ENCODE results near the gene SPIN2B. TPM values are rescaled to one million over a fixed set of nuclear protein-coding genes. Genes with fewer than 3 reads are reported as not detected.
A peak's percentile ranks its signal among the peaks of the same experiment; 100 is the strongest.
"Not testable (repeated sequence)": the region's sequence is repeated elsewhere in the genome, so short reads cannot be mapped to it uniquely, and the experiment has no call there.

Gene SPIN2B
- total and polyA plus RNA-seq, 2 of the 13 experiments (the other 11 are each of a cell fraction or from before 2014, with no cell fraction given) = 7.9 to 10.4 TPM

DNA sequence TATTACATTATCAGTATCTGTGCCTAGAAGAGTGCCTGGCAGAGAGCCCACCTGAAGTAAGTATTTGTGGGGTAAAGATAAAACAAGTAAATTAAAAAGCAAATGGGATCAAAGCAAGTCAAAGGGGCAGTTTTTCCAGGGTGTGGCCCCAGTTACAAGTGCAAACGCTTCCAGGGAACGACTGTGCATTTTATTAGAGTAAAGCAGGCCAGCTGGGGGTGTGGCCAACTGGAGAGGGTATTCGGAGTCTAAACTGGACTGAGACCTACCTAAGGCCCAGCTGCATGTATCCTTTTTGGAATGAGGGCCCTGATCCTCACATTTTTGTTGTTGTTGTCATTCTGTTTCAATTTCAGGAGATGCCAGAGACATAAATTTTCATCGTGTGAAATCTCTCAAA lies 3.8 kb downstream of the SPIN2B start:
- ATAC-seq; DNase-seq (ENCODE audit: low spot score); H3K9me3 ChIP-seq (ENCODE audit: low read length); H3K27me3 ChIP-seq (ENCODE audit: control insufficient read depth in 1 of 2, insufficient read depth in 2 of 2, low read length in 2 of 2); H3K9ac ChIP-seq (ENCODE audit: insufficient read depth, low read depth, low read length); H3K4me2 ChIP-seq (ENCODE audit: low read depth, low read length); H2AFZ ChIP-seq (ENCODE audit: low read length); BruUV-seq (replicated peaks); H3K4me1 ChIP-seq (ENCODE audit: insufficient read depth, low read length); in situ Hi-C loops (cut with HindIII; ENCODE audit: extremely low pct_ligation_motif_present, low pct_unique_long_range_greater_than_20kb); intact Hi-C loops (cut with micrococcal nuclease; ENCODE audit: unreplicated experiment); CTCF ChIA-PET (ENCODE audit: low intra/inter-chr PET ratio, low total read pairs); POLR2A ChIA-PET; H3K4me3 ChIP-seq (replicated peaks in 1 of 3; ENCODE audit: insufficient read depth in 1 of 3, low read depth in 2 of 3, low read length in 3 of 3); H3K36me3 ChIP-seq (replicated peaks in 1 of 2; ENCODE audit: control insufficient read depth in 1 of 2, insufficient read depth in 2 of 2, low read length in 2 of 2); H3K79me2 ChIP-seq (ENCODE audit: insufficient read depth, low read length); H4K20me1 ChIP-seq (ENCODE audit: insufficient read depth, low read length); H3K27ac ChIP-seq (ENCODE audit: extremely low read length, insufficient read depth, low read length): not testable (repeated sequence)
- peak; percentile 51 for FAIRE-seq
- WGBS (ENCODE audit: low lambda C conversion rate) = 53% methylated on average over 3 of the region's 4 CpGs

- ChIA-PET CTCF (ENCODE audit: low intra/inter-chr PET ratio, low total read pairs) (no interaction called here), POLR2A (no interaction called here)
- FAIRE-seq (no peak), ATAC-seq (no peak), DNase-seq (ENCODE audit: low spot score) (no peak)
- in situ Hi-C loops (cut with HindIII; ENCODE audit: extremely low pct_ligation_motif_present, low pct_unique_long_range_greater_than_20kb) = no loop called here
- H3K27me3 ChIP-seq (ENCODE audit: control insufficient read depth in 1 of 2, insufficient read depth in 2 of 2, low read length in 2 of 2) = no peaks in the 10 kb centered on the region; a peak in 1 of 5 replicates
- 80% methylated on average over 1 of the region's 2 CpGs for WGBS (ENCODE audit: low lambda C conversion rate)
- H3K27ac ChIP-seq (ENCODE audit: extremely low read length, insufficient read depth, low read length) = no peak overlapping the region
- intact Hi-C loops (cut with micrococcal nuclease; ENCODE audit: unreplicated experiment) = no loop called here
- no peaks in the 10 kb centered on the region for H4K20me1 ChIP-seq (ENCODE audit: insufficient read depth, low read length)
- H3K4me1 ChIP-seq (ENCODE audit: insufficient read depth, low read length) = no peaks in the 10 kb centered on the region
- no peak overlapping the region for H3K4me3 ChIP-seq (replicated peaks in 1 of 3; ENCODE audit: insufficient read depth in 1 of 3, low read depth in 2 of 3, low read length in 3 of 3)
- H3K9ac ChIP-seq (ENCODE audit: insufficient read depth, low read depth, low read length) = no peak overlapping the region
- no peak overlapping the region for H2AFZ ChIP-seq (ENCODE audit: low read length)
- no TSS peak for BruUV-seq (replicated peaks)
- H3K79me2 ChIP-seq (ENCODE audit: insufficient read depth, low read length) = no peaks in the 10 kb centered on the region
- H3K36me3 ChIP-seq (replicated peaks in 1 of 2; ENCODE audit: control insufficient read depth in 1 of 2, insufficient read depth in 2 of 2, low read length in 2 of 2) = 0 out of 5 replicates have a peak, but pooled peaks cover 0 to 3% of the 10 kb centered on the region in 2 experiments
- H3K9me3 ChIP-seq (ENCODE audit: low read length) = no peaks in the 10 kb centered on the region
- no peak overlapping the region for H3K4me2 ChIP-seq (ENCODE audit: low read depth, low read length)
- TF ChIP-seq ZNF264 (CRISPR knock-in tag; IDR thresholded peaks at IDR 0.05) = no peak
- TF ChIP-seq, protein P1, sequence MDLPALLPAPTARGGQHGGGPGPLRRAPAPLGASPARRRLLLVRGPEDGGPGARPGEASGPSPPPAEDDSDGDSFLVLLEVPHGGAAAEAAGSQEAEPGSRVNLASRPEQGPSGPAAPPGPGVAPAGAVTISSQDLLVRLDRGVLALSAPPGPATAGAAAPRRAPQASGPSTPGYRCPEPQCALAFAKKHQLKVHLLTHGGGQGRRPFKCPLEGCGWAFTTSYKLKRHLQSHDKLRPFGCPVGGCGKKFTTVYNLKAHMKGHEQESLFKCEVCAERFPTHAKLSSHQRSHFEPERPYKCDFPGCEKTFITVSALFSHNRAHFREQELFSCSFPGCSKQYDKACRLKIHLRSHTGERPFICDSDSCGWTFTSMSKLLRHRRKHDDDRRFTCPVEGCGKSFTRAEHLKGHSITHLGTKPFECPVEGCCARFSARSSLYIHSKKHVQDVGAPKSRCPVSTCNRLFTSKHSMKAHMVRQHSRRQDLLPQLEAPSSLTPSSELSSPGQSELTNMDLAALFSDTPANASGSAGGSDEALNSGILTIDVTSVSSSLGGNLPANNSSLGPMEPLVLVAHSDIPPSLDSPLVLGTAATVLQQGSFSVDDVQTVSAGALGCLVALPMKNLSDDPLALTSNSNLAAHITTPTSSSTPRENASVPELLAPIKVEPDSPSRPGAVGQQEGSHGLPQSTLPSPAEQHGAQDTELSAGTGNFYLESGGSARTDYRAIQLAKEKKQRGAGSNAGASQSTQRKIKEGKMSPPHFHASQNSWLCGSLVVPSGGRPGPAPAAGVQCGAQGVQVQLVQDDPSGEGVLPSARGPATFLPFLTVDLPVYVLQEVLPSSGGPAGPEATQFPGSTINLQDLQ (CRISPR knock-in tag; IDR thresholded peaks at IDR 0.05) = no peak
- no peak for TF ChIP-seq SNAPC4 (CRISPR knock-in tag; IDR thresholded peaks at IDR 0.05)
- TF ChIP-seq FOSL1 (CRISPR knock-in tag; IDR thresholded peaks at IDR 0.05; ENCODE audit: borderline replicate concordance) = no peak
- no peak for TF ChIP-seq ZFAT (CRISPR knock-in tag; conservative IDR thresholded peaks at IDR 0.05)
- no peak for TF ChIP-seq DRAP1 (CRISPR knock-in tag; IDR thresholded peaks at IDR 0.05)
- TF ChIP-seq, protein P2, sequence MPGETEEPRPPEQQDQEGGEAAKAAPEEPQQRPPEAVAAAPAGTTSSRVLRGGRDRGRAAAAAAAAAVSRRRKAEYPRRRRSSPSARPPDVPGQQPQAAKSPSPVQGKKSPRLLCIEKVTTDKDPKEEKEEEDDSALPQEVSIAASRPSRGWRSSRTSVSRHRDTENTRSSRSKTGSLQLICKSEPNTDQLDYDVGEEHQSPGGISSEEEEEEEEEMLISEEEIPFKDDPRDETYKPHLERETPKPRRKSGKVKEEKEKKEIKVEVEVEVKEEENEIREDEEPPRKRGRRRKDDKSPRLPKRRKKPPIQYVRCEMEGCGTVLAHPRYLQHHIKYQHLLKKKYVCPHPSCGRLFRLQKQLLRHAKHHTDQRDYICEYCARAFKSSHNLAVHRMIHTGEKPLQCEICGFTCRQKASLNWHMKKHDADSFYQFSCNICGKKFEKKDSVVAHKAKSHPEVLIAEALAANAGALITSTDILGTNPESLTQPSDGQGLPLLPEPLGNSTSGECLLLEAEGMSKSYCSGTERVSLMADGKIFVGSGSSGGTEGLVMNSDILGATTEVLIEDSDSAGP (CRISPR knock-in tag; IDR thresholded peaks at IDR 0.05; ENCODE audit: borderline replicate concordance) = no peak
- no peak for TF ChIP-seq ELF1 (CRISPR knock-in tag; IDR thresholded peaks at IDR 0.05)
Measured at GRCh38 chrX:57104921-57105398, 16.4 kb downstream of the SPIN2B start.
